Loucy (cell line): ENCODE data around the gene UBE2QL1.

Experiments used
- CTCF ChIP-seq: fragments of 200-600 bp; sonication (generic); conservative IDR thresholded peaks from 2 replicates; pipeline ENCODE4 v1.5.1; 2014; ENCODE audit warnings: mild to moderate bottlenecking, antibody characterized with exemption, low read length
- EZH2phosphoT487 ChIP-seq: fragments of 200-600 bp; IDR thresholded peaks from 2 replicates; pipeline ENCODE4 v1.6.1; 2018; ENCODE audit warnings: antibody characterized with exemption, mild to moderate bottlenecking, moderate library complexity, borderline replicate concordance

- TF ChIP-seq CTCF = no peak
- TF ChIP-seq EZH2phosphoT487 = no peak
Measured at GRCh38 chr5:6543830-6544560, 95.3 kb downstream of the UBE2QL1 start.
